Neural crest cell (in vitro differentiated cells): ENCODE results near the gene DDX39B. TPM values are rescaled to one million over a fixed set of nuclear protein-coding genes. Genes with fewer than 3 reads are reported as not detected.
"Not testable (repeated sequence)": the region's sequence is repeated elsewhere in the genome, so short reads cannot be mapped to it uniquely, and the experiment has no call there.

Source experiments
- DNase-seq: peaks from one replicate; pipeline ENCODE4 v3.0.0; 2021; ENCODE audit warnings: low read depth, mixed read lengths, low spot score
- H3K27ac Mint-ChIP-seq: one replicate; pipeline ENCODE4 v1.8.0; 2021; ENCODE audit warnings: mild to moderate bottlenecking, mixed read lengths; ENCODE audit not compliant: unreplicated experiment
- H3K27me3 Mint-ChIP-seq: 2 replicates; pipeline ENCODE4 v1.8.0; 2021; ENCODE audit warnings: low read depth, mild to moderate bottlenecking, mixed read lengths
- H3K36me3 Mint-ChIP-seq: 2 replicates; pipeline ENCODE4 v1.8.0; 2021; ENCODE audit warnings: low read depth, mild to moderate bottlenecking, mixed read lengths
- H3K4me1 Mint-ChIP-seq: 2 replicates; pipeline ENCODE4 v1.8.0; 2021; ENCODE audit warnings: mixed read lengths
- H3K4me3 Mint-ChIP-seq: one replicate; pipeline ENCODE4 v1.8.0; 2021; ENCODE audit warnings: mild to moderate bottlenecking, mixed read lengths
- H3K9me3 Mint-ChIP-seq: 2 replicates; pipeline ENCODE4 v1.8.0; 2021; ENCODE audit warnings: mixed read lengths
- CTCF ChIP-seq: fragments of 200-600 bp; sonication (generic); conservative IDR thresholded peaks from 2 replicates; pipeline ENCODE4 v1.5.0; 2021; ENCODE audit warnings: antibody characterized with exemption, mild to moderate bottlenecking
- total RNA-seq: library from RNA; stranded (reverse); gene quantifications from 2 replicates; pipeline ENCODE4 v1.2.1, GENCODE V29; 2021

The DDX39B gene
- total RNA-seq, 1 donor from 2014 or later = 881 TPM

DNA sequence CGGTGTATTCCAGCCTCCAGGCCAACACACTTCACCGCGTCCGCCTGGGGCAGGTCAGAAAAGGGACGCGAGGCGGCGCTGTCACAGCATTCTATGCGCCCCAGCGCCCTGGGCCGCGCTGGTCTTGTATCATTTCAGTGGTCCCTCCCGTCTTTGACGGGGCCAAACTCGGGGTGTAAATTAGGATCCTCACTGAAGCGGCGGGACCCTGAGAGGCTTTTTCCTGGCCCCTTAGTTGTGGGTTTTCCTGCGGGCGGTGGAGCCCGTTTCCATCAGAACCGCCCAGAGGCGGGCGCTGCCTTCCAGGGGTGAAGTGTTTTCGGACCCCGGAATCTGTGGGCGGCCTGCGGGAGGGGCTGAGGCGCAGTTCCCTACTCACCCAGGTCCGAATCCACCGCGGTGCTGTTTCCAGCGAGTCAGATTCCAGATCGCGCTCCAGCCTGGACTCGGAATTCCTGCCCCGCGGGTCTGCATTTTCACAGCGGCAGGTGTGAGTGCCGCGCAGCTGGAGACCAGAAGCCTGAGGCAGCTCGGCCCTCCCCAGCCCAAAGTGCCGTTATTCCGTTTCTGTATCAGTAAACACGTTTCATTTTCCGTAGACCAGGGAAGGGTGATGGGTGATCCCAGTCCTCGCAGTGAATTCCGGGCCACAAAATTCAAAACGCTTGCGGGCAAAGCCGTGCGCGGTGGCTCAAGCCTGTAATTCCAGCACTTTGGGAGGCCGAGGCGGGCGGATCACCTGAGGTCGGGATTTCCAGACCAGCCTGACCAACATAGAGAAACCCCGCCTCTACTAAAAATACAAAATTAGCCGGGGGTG is 47.7 kb downstream of the DDX39B start:
- Mint-ChIP-seq H3K9me3 (no peaks in the 10 kb centered on the region), H3K4me1 (peaks cover 23% of the 10 kb centered on the region), H3K36me3 (no peaks in the 10 kb centered on the region), H3K27me3 (peaks cover 91% of the 10 kb centered on the region), H3K4me3 (peak overlapping the region; percentile 58), H3K27ac (no peak overlapping the region)
- TF ChIP-seq CTCF = peak; percentile 85
- peak; percentile 81 for DNase-seq

DNA sequence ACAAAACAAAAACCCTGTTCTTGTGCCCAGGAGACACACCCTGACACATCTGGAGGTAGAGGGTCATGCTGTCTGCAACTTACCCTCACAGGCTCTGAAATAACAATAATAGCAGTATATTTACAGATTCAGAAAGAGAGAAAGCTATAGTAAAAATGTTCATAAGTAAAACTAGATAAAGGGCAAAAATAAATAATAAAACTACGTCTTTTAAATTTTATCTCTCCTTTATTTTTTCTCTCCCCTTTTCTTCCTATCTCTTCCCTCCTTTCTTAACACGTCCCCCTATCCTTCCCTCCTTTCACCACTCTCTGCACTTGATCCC is 48.3 kb downstream of the DDX39B start:
- H3K36me3 Mint-ChIP-seq, DNase-seq, H3K27ac Mint-ChIP-seq, H3K9me3 Mint-ChIP-seq: not testable (repeated sequence)
- peaks cover 17% of the 10 kb centered on the region for H3K4me1 Mint-ChIP-seq
- H3K4me3 Mint-ChIP-seq = peak overlapping the region; percentile 2
- H3K27me3 Mint-ChIP-seq = peaks cover 91% of the 10 kb centered on the region

DNA sequence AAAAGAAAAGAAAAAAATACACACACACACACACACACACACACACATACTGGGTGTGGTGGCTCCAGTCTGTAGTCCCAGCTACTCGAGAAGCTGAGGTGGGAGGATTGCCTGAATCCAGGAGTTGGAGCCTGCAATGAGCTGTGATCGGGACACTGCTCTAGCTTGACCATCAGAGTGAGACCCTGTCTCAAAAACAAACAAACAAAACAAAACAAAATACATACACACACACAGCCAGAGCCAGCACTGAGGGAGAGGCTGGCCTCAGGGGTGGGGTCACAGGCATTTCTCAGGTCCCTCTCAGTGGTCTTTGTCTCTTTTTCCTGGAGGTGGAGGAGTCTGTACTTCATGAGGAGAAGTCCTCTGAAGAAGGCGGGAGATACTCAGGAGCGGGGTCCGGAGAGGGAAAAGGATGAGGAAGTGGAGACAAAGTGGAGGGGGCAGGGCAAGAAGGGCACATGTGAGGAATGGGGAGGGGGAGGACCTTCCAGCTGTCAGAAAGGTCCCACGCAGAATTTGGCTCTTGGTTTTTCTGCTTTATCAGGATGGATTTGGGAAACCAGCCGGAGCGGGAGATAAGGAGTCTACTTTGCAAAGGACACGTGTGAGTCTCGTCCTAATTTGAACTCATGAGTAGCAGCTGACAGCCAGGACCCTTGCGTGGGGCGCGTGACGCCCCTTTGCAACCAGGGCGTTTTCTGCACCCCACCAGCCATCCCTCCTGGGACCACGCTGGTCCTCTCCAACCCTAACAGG is 51.5 kb downstream of the DDX39B start:
- Mint-ChIP-seq H3K27ac (no peak overlapping the region), H3K36me3 (no peaks in the 10 kb centered on the region), H3K4me1 (peaks cover 4% of the 10 kb centered on the region), H3K4me3 (no peak overlapping the region), H3K27me3 (peaks cover 61% of the 10 kb centered on the region), H3K9me3 (no peaks in the 10 kb centered on the region)
- no peak for TF ChIP-seq CTCF
- DNase-seq = no peak

GRCh38 chr6:31489086-31489485 is 52.7 kb downstream of the DDX39B start:
- H3K27me3 Mint-ChIP-seq = peaks cover 49% of the 10 kb centered on the region
- no peak for TF ChIP-seq CTCF
- H3K4me3 Mint-ChIP-seq = no peak overlapping the region

DNA sequence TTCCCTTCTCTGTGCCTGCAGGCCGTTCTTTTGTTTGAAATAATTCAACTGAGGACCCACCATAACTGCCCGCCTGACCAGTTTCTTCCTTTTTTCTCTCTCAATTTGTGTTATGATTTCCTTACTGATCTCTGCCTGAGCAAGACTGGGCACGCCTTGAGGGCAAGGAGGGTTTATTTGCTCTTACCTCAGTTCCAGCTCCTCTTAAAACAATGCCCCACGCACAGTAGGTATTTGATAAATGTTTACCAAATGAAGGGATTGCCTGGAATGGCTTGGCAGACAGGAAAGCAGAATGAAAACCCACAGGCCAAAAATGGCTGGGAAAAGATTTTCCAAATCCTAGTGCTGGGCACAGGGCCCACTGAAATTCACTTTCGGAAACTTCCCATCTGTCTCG is 54.1 kb downstream of the DDX39B start:
- H3K27me3 Mint-ChIP-seq = peaks cover 41% of the 10 kb centered on the region
- not testable (repeated sequence) for H3K27ac Mint-ChIP-seq, H3K9me3 Mint-ChIP-seq, DNase-seq, H3K4me3 Mint-ChIP-seq, H3K4me1 Mint-ChIP-seq, H3K36me3 Mint-ChIP-seq

More at GRCh38 chr6:31489086-31489485, 52.7 kb downstream of the DDX39B start:
- Mint-ChIP-seq H3K27ac (no peak overlapping the region), H3K4me1 (peaks cover 4% of the 10 kb centered on the region), H3K36me3 (no peaks in the 10 kb centered on the region), H3K9me3 (no peaks in the 10 kb centered on the region)
- no peak for DNase-seq

GRCh38 chr6:31486065-31486837 is 55.6 kb downstream of the DDX39B start:
- H3K27me3 Mint-ChIP-seq = peaks cover 35% of the 10 kb centered on the region
- not testable (repeated sequence) for H3K27ac Mint-ChIP-seq, H3K36me3 Mint-ChIP-seq, H3K9me3 Mint-ChIP-seq, H3K4me3 Mint-ChIP-seq, DNase-seq, H3K4me1 Mint-ChIP-seq
